ENCODE results near the gene CHID1.

Gene CHID1

DNA sequence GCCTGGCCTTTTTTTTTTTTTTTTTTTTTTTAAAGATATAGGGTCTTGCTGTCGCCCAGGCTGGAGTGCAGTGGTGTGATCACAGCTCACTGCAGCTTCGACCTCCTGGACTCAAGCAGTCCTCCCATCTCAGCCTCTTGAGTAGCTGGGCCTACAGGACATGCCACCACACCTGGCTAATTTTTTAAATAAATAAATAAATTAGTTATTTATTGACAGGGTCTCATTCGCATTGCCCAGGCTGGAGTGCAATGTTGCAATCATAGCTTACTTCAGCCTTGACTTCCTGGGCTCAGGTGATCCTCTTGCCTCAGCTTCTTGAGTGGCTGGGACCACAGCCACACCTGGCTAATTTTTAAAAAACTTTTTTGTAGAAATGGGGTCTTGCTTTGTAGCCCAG lies 25.6 kb upstream of the CHID1 start:
- Histone ChIP-seq H3F3A (ENCODE audit: control insufficient read depth, insufficient read depth) (no peaks in the 10 kb centered on the region), H3K9me3 (ENCODE audit: control insufficient read depth, insufficient read depth, low read length) (no peaks in the 10 kb centered on the region), H3K4me3 (ENCODE audit: low read length) (no peak overlapping the region), H3K27me3 (ENCODE audit: control insufficient read depth, low read length) (no peaks in the 10 kb centered on the region), H3K27ac (ENCODE audit: low read depth, low read length) (no peak overlapping the region), H3K4me2 (ENCODE audit: low read length) (no peak overlapping the region), H4K20me1 (ENCODE audit: control insufficient read depth, insufficient read depth, low read depth, low read length) (peaks cover 6% of the 10 kb centered on the region; the same call in 1 of the 2 replicates), H3K9me2 (replicated peaks; ENCODE audit: control insufficient read depth, low read length) (no peaks in the 10 kb centered on the region), H3K79me2 (ENCODE audit: control insufficient read depth, low read length) (peaks cover 88% of the 10 kb centered on the region), H3K36me3 (ENCODE audit: control insufficient read depth, low read length) (0 out of 2 replicates have a peak, but pooled peaks cover 2% of the 10 kb centered on the region), H3K4me1 (ENCODE audit: control insufficient read depth, low read length) (peaks cover 5% of the 10 kb centered on the region)
- no peak for TF ChIP-seq EZH2phosphoT487 (IDR thresholded peaks at IDR 0.05; ENCODE audit: borderline replicate concordance, low read length)
- TF ChIP-seq, protein P1, sequence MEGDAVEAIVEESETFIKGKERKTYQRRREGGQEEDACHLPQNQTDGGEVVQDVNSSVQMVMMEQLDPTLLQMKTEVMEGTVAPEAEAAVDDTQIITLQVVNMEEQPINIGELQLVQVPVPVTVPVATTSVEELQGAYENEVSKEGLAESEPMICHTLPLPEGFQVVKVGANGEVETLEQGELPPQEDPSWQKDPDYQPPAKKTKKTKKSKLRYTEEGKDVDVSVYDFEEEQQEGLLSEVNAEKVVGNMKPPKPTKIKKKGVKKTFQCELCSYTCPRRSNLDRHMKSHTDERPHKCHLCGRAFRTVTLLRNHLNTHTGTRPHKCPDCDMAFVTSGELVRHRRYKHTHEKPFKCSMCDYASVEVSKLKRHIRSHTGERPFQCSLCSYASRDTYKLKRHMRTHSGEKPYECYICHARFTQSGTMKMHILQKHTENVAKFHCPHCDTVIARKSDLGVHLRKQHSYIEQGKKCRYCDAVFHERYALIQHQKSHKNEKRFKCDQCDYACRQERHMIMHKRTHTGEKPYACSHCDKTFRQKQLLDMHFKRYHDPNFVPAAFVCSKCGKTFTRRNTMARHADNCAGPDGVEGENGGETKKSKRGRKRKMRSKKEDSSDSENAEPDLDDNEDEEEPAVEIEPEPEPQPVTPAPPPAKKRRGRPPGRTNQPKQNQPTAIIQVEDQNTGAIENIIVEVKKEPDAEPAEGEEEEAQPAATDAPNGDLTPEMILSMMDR (IDR thresholded peaks at IDR 0.05; ENCODE audit: low read depth, low read length, poor library complexity, severe bottlenecking) = no peak

DNA sequence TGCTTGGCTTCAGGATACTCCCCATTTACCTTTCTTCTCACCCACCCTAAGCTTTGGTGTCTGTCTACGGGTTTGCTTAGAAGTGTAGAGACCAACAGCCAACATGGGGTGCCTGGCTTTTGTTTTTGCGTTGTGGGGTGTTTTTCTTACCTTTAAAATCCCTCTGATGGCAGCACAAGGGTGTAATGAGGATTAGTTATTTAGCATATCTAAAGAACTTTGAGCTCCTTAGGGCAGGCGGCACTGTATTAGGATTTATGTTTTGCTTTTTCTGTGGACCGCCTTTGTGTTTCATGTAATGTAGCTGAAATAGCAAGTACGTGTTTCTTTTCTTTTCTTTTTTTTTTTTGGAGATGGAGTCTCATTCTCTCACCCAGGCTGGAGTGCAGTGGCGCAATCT lies 23.9 kb upstream of the CHID1 start:
- Histone ChIP-seq H3K4me3 (ENCODE audit: low read length) (no peak overlapping the region), H3K27ac (ENCODE audit: low read depth, low read length) (no peak overlapping the region)

DNA sequence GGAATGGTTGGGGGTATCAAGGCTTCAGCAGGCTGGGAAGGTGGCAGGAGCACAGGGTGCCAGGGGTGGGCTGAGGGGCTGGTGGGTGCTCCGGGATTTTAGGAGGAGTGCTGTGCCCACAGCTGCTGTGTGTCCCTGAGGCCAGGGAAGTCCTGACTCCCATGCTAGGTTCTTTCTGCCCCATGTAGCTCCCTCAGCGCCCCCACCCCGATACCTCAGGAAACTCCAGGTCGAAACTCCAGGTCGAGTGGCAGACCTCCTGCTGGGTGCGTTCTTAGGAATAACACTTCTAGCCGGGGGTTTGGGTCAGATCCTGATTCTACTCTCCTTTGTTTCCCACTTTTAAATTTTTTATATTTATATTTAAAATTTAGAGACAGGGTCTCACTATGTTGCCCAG lies 23.3 kb upstream of the CHID1 start:
- no peak overlapping the region for H3K4me2 ChIP-seq (ENCODE audit: low read length)
- H3K4me3 ChIP-seq (ENCODE audit: low read length) = no peak overlapping the region
- H3K4me1 ChIP-seq (ENCODE audit: control insufficient read depth, low read length) = peaks cover 5% of the 10 kb centered on the region

More for the DNA sequence above, 23.9 kb upstream of the CHID1 start:
- Histone ChIP-seq H3F3A (ENCODE audit: control insufficient read depth, insufficient read depth) (no peaks in the 10 kb centered on the region), H3K9me2 (replicated peaks; ENCODE audit: control insufficient read depth, low read length) (no peaks in the 10 kb centered on the region), H4K20me1 (ENCODE audit: control insufficient read depth, insufficient read depth, low read depth, low read length) (peaks cover 6% of the 10 kb centered on the region; the same call in 1 of the 2 replicates), H3K4me1 (ENCODE audit: control insufficient read depth, low read length) (peaks cover 5% of the 10 kb centered on the region), H3K27me3 (ENCODE audit: control insufficient read depth, low read length) (no peaks in the 10 kb centered on the region), H3K4me2 (ENCODE audit: low read length) (no peak overlapping the region), H3K79me2 (ENCODE audit: control insufficient read depth, low read length) (peaks cover 85% of the 10 kb centered on the region), H3K36me3 (ENCODE audit: control insufficient read depth, low read length) (0 out of 2 replicates have a peak, but pooled peaks cover 2% of the 10 kb centered on the region), H3K9me3 (ENCODE audit: control insufficient read depth, insufficient read depth, low read length) (no peaks in the 10 kb centered on the region)
- no peak for TF ChIP-seq EZH2phosphoT487 (IDR thresholded peaks at IDR 0.05; ENCODE audit: borderline replicate concordance, low read length)
- TF ChIP-seq, protein P1 (IDR thresholded peaks at IDR 0.05; ENCODE audit: low read depth, low read length, poor library complexity, severe bottlenecking) = no peak

More for the DNA sequence above, 23.3 kb upstream of the CHID1 start:
- Histone ChIP-seq H3K27ac (ENCODE audit: low read depth, low read length) (no peak overlapping the region), H3K9me2 (replicated peaks; ENCODE audit: control insufficient read depth, low read length) (no peaks in the 10 kb centered on the region), H4K20me1 (ENCODE audit: control insufficient read depth, insufficient read depth, low read depth, low read length) (peaks cover 6% of the 10 kb centered on the region; the same call in 1 of the 2 replicates), H3K79me2 (ENCODE audit: control insufficient read depth, low read length) (peaks cover 85% of the 10 kb centered on the region), H3K9me3 (ENCODE audit: control insufficient read depth, insufficient read depth, low read length) (no peaks in the 10 kb centered on the region), H3K36me3 (ENCODE audit: control insufficient read depth, low read length) (0 out of 2 replicates have a peak, but pooled peaks cover 2% of the 10 kb centered on the region), H3K27me3 (ENCODE audit: control insufficient read depth, low read length) (no peaks in the 10 kb centered on the region), H3F3A (ENCODE audit: control insufficient read depth, insufficient read depth) (no peaks in the 10 kb centered on the region)
- TF ChIP-seq EZH2phosphoT487 (IDR thresholded peaks at IDR 0.05; ENCODE audit: borderline replicate concordance, low read length) = no peak
- TF ChIP-seq, protein P1 (IDR thresholded peaks at IDR 0.05; ENCODE audit: low read depth, low read length, poor library complexity, severe bottlenecking) = no peak
